ENCODE results near the gene IQCF2. TPM values are rescaled to one million over a fixed set of nuclear protein-coding genes. Genes with fewer than 3 reads are reported as not detected.
A peak's percentile ranks its signal among the peaks of the same experiment; 100 is the strongest.
"Not testable (repeated sequence)": the region's sequence is repeated elsewhere in the genome, so short reads cannot be mapped to it uniquely, and the experiment has no call there.

IQCF2 gene
- total RNA-seq, 1 donor from 2014 or later, result not detected

DNA sequence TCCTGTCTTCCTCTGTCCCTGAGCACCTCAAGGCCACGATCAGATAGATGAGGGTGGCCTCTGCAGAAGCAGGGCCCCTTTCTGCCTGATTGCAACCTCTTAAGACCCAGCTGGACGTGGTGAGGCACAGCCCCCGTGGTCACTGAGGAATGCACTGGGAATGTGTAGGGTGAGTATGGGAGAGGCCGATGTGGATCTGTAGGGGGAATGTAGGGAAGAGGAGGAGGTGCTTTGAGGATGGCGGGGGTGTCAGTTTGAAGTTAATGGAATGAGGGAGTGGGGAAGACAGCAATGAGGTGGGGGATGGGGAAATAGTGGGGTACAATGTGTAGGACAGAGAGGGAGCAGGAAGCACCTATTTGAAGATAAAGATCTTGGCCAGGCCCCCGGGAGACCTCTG lies 14.8 kb downstream of the IQCF2 start:
- no peak for DNase-seq (ENCODE audit: low read depth in 2 of 2)

DNA sequence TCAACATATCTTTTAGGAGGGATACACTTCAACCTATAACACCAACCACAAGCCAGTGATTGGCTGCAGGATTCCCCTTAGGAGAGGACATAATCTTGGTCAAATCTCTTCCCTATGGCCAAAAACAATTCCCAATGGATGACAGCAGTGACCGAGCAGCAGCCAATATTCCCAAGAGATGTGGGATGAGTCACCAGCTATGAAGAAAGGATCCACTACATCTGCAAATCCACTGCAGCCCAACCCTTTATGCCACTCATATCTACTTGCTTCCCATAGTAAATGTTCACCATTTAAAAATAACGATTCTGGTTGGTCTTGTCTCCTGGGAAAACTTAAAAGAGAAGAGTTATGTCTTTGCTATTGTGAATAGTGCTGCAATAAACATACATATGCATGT lies 18.5 kb downstream of the IQCF2 start:
- DNase-seq (ENCODE audit: low read depth in 2 of 2), result no peak

DNA sequence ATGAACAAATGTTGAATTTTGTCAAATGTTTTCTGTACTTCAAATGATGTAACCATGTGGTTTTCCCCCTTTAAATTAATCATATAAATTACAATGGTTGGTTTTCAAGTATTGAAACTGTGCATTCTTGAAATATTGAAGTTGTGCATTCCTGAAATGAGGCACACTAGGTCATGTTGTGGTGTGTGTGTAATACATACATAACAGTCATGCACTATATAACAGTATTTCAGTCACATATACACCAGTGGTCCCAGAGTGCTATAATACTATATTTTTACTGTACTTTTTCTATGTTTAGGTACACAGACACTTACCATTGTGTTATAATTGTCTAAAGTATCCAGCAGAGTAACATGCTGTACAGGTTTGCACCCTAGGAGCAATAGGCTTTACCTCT lies 25.0 kb downstream of the IQCF2 start:
- no peak for DNase-seq (ENCODE audit: low read depth in 2 of 2)

DNA sequence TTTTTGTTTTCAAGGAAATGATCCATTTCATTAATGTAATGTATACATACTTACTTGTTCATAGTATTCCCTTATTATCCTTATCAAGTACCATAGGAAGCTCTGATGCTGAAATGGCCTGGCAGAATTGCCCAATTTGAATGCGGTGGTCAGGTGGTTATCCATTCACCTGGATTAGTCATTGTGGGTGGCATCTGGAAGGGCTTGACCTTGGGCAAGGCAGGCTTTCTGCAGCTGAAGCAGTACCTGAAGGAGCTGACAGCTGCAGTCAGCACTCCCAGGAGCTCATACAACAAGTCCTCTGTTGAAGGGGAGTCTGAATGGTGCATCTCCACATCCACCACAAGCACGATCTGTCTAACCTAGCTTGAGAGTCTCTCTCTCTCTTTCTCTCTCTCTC lies 26.2 kb downstream of the IQCF2 start:
- no peak for DNase-seq (ENCODE audit: low read depth in 2 of 2)

DNA sequence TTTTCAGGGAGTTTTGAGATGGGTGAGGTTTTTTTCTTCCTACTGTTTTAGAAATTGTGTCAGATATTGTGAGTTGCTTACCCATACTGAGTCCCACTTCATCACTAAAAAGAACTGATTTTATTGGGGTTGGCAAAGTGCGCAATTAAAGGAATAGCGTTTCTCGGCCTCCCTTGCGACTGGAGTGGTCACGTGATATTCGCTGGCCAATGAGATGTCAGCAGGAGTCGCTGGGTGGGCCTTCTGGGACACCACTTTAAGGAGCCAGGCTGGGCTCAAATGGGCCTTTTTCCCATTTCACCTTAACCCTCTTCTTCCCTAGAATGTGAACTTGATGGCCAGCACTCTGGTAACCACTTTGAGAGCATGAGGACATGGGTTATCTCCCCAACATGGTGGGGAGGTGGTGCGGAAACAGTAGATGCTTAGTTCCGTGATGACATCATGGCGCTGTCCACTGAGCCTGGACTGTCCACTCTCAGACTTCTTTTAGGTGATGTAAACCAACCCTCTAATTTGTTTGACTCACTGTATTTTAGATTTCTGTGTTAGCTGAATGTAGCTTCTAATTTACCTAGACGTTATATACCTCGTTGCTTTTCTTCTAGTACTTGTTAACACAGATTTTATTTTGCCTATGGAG lies 27.2 kb downstream of the IQCF2 start:
- no peak for DNase-seq (ENCODE audit: low read depth in 2 of 2)

DNA sequence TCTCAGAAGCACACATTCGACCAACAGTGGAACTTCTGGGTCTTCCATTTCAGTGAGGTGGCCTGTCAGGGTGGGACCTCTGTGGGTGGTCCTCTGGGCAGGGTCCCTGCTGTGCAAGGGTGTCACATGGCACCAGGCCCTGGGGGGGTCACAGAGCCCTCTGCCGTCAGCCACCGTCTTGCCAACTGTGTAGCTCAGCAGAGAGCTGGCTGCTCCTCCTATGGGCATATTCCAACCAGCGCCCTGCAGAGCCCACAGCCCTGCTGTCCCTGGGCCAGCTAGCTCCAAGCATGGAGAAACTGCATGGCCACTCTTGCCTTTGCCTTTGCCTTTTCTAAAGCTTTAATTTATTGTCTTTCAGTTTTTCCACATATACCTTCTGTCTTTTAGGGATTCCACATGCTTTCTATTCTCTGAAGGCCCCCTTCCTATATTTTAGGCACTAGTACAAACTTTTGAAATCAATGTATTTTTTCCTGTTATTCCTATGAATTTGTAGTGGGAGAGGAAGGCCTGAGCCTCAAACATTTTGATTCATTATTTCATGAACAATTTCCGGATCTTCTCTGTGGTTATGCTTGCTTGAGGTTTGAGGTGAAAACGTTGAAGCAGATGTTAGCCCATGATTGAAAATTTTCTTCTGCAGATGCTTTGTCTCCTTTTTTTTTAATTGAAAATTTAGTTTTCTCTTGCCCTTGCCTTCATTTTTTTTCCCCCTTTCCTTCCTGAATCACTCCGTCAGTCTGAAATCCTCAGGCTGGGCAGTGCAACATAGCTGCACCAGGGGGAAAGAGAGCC lies 30.0 kb downstream of the IQCF2 start:
- DNase-seq (ENCODE audit: low read depth in 2 of 2), result no peak

DNA sequence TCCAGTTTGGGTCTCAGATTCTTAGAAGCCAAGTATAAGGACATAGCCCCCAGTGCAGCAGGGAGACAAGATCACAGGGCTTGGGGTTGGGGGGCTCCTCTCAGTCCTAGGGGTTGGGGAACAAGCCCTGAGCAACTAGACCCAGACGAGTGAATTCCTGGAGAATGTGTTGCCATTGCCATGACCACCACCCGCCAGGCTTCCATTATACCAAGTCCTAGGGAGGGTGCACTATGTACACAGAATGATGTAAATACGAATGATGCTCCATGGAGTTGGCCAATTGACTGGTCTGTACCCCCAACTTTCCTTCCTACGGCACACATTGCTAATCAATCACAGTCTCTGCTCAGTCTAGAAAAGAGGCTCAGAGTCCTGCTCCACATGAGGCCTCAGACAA lies 33.0 kb downstream of the IQCF2 start:
- no peak for DNase-seq (ENCODE audit: low read depth in 2 of 2)

DNA sequence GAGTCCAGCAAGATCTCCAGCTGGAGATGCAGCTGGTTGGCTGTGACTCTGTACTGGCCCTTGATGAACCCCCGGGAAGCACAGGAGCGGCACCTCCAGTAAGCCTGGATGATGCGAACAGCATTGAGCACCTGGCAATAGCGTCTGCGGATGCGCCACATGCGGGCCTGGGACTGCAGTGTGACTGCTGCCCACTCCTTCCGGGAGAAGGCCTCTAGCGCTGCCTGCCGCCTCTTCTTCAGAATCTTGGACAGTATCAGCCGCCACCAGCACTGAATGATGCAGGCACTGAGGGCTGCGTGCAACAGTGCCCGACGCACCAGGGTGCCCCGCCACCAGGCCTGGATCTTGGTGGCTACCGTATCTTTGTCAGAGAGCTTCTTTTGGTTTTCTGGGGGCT lies 33.5 kb downstream of the IQCF2 start:
- DNase-seq (ENCODE audit: low read depth in 2 of 2), result no peak

DNA sequence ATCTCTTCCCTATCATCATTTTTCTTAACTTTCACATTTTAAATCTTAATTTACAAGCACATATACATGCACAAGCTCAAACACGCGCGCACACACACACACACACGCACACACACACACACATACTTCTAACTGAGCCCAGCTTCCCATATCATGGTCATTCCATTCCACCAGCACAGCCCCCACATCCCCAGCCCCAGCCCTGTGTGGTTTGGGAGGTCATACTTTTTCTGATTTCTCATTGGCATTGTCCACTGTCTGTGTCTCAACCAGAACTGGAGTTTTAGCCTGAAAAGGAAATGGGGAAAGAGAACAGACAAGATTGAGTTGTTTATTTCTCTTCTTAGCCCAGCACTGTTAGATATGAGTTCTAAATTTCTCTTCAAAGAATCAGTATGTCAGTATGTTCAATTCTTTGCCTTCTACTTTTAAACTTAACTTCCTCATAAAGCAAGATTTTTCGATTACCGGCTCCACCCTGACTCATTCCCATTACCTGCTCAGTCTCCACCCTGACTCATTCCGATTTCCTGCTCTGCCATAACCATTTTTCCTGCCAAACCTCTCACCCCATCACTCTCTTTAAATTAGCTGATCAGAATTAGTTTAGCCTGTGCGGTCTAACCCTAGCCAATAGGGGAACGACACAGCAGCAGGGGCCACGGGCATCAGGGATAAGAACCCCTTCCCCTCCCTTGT lies 35.3 kb downstream of the IQCF2 start:
- DNase-seq (ENCODE audit: low read depth in 2 of 2), result no peak

DNA sequence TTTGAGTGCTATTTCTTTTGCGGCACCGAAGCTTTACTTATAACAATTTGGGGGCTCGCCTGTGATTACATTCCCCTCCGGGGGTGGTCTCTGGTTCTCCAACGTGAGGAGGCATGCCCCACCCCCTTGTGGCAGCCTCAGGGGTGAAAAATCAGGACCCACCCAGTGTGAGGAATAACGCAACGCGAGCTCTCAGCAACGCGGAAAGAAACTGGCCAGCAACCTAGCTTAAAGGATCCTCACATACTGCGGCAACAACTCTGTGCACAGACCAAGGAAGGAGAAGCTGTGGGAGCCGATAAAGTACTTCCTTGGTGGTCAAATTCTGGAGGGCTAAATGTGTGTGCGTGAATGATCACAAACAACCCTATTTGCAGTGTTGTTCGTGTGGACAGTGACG lies 36.0 kb downstream of the IQCF2 start:
- DNase-seq (ENCODE audit: low read depth in 2 of 2), result no peak

DNA sequence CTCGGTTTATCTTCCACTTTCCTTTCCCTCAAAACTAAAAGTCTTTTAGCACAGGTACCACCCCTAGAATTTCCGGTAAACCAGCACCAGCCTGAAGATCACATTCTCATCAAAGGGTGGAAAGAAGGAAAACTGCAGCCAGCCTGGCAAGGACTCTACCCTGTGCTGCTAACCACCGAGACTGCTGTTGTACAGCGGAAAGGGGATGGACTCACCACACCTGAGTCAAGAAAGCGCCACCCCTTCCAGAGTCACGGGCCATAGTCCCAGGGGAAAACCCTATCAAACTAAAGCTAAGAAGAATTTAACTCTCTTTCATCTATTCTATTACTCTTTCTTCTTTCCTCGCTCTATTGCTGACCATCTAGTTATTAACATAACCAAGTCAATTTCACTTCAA lies 38.6 kb downstream of the IQCF2 start:
- DNase-seq (ENCODE audit: low read depth in 2 of 2), result not testable (repeated sequence)

DNA sequence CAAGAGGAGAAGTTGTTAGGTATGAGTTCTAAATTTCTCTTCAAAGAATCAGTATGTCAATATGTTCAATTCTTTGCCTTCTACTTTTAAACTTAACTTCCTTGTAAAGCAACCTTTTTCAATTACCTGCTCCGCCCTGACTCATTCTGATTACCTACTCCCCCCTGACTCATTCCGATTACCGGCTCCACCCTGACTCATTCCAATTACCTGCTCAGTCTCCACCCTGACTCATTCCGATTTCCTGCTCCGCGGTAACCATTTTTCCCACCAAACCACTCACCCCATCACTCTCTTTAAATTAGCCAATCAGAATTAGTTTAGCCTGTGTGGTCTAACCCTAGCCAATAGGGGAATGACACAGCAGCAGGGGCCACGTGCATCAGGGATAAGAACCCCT lies 40.9 kb downstream of the IQCF2 start:
- DNase-seq (ENCODE audit: low read depth in 2 of 2), result peak in 1 of 2 donors; percentile 15

DNA sequence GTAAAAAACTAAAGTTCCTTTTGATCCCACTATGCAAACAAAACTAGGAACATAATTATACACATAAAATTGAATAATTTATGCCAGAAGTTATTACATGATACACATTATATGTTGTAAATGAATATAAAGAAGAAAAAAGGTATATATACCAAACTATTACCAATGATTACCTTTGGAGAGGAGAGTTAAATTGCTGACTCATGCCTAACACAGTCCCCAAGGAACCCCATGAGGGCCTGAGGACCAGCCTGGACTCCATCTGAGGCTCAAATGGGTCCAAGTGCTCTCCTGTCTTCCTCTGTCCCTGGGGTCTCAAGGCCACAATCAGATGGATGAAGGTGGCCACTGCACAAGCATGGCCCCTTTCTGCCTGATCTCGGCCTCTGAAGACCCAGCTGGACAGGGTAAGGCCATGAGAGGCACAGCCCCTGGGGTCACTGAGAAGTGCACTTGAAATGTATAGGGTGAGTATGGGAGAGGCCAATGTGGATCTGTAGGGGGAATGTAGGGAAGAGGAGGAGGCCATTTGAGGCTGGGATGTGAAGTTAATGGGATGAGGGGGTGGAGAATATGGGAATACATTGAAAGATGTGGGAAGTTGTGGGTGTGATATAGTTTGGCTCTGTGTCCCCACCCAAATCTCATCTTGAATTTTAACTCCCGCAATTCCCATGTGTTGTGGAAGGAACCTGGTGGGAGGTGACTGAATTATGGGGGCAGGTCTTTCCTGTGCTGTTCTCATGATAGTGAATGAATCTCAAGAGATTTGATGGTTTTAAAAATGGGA lies 42.8 kb downstream of the IQCF2 start:
- no peak for DNase-seq (ENCODE audit: low read depth in 2 of 2)

DNA sequence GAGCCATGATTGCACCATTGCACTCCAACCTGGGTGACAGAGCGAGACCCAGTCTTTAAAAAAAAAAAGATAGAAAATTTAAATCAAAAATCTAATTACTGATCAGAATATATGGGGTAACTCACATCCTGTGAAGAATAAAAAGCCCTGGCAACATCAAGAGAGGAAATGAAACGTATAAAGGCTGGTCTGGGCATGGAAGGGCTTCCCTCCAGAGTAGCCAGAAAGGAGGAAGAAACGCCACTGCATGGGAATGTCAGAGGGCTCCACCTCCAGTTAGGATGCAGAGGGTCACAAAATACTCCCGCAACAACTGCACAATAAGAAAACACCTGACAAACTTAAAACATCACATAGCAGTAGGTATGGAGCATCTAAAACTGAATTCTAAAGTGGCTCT lies 46.6 kb downstream of the IQCF2 start:
- DNase-seq (ENCODE audit: low read depth in 2 of 2), result no peak

Other genes starting within 250 kb of the IQCF2 start
- 28.9 and 48.9 TPM in 2 replicates for gene TEX264, start 190.4 kb upstream of the IQCF2 start, total RNA-seq
- gene GRM2, start 154.5 kb upstream of the IQCF2 start, total RNA-seq, result under 0.01 TPM in 2 replicates
- gene IQCF6, start 82.4 kb upstream of the IQCF2 start, total RNA-seq, result not detected in 2 replicates
- gene IQCF5, start 14.0 kb downstream of the IQCF2 start, total RNA-seq, result not detected in 2 replicates
- not detected in 2 replicates for gene IQCF1, start 41.7 kb downstream of the IQCF2 start, total RNA-seq
- 16.9 and 18.6 TPM in 2 replicates for gene RRP9, start 80.3 kb downstream of the IQCF2 start, total RNA-seq
- gene PARP3, start 80.7 kb downstream of the IQCF2 start, total RNA-seq, result 5.6 and 6.7 TPM in 2 replicates
- gene GPR62, start 93.8 kb downstream of the IQCF2 start, total RNA-seq, result under 0.01 TPM in 1 of 2 replicates, not detected in the other
- gene PCBP4, start 105.8 kb downstream of the IQCF2 start, total RNA-seq, result 16.7 and 18.1 TPM in 2 replicates
- gene ABHD14B, start 112.4 kb downstream of the IQCF2 start, total RNA-seq, result 9.5 and 12.8 TPM in 2 replicates
- 4.2 and 5.3 TPM in 2 replicates for gene ABHD14A, start 113.4 kb downstream of the IQCF2 start, total RNA-seq
- 19.4 and 23.5 TPM in 2 replicates for gene ACY1, start 121.9 kb downstream of the IQCF2 start, total RNA-seq
- 811 and 952 TPM in 2 replicates for gene RPL29, start 134.3 kb downstream of the IQCF2 start, total RNA-seq
- gene DUSP7, start 195.0 kb downstream of the IQCF2 start, total RNA-seq, result 6.9 and 8.7 TPM in 2 replicates

All from dermis microvascular lymphatic vessel endothelial cell (primary cell).